Gastrocnemius medialis (tissue), 4 donors: ENCODE measurements around the gene GALNT18. TPM values are rescaled to one million over a fixed set of nuclear protein-coding genes. Genes with fewer than 3 reads are reported as not detected.

ENCODE experiments used
- ATAC-seq, 2 donors: fragments of 150-250 bp; one replicate each; pipeline ENCODE4 v1.9.1; 2016
- DNase-seq, 2 donors: peaks; one replicate each; pipeline ENCODE4 v3.0.0-alpha.2; 2019
- H3K27ac ChIP-seq, 4 donors: fragments of 200-600 bp; sonication (generic); 1 replicate in 1 of 4; 2 replicates in 3 of 4; pipeline ENCODE4 v1.5.1; 2016 to 2018; ENCODE audit warnings: mild to moderate bottlenecking in 2 of 4, moderate library complexity in 1 of 4
- H3K27me3 ChIP-seq, 3 donors: fragments of 200-600 bp; sonication (generic) in 2 of 3; 1 replicate in 1 of 3; 2 replicates in 2 of 3; pipeline versions ENCODE4 v1.5.1 to v1.6.0; 2016 to 2019; ENCODE audit warnings: mild to moderate bottlenecking in 1 of 3, moderate library complexity in 1 of 3
- H3K36me3 ChIP-seq, 2 donors: fragments of 200-600 bp; sonication (generic) in 1 of 2; one replicate each; pipeline ENCODE4 v1.5.1; 2017 to 2018
- H3K4me1 ChIP-seq, 2 donors: fragments of 200-600 bp; sonication (generic) in 1 of 2; one replicate each; pipeline ENCODE4 v1.5.1; 2016 to 2017; ENCODE audit warnings: mild to moderate bottlenecking in 2 of 2
- H3K4me3 ChIP-seq, 4 donors: fragments of 200-600 bp; sonication (generic) in 3 of 4; 1 replicate in 1 of 4; 2 replicates in 3 of 4; pipeline ENCODE4 v1.5.1; 2016 to 2019; ENCODE audit warnings: mild to moderate bottlenecking in 2 of 4
- H3K9me3 ChIP-seq, 3 donors: fragments of 200-600 bp; sonication (generic) in 2 of 3; 1 replicate in 1 of 3; 2 replicates in 2 of 3; pipeline ENCODE4 v1.5.1; 2016 to 2019
- POLR2A ChIP-seq, 2 donors: fragments of 450-650 bp; IDR thresholded peaks; one replicate each; pipeline ENCODE4 v1.6.1; 2017; ENCODE audit warnings: antibody characterized with exemption in 2 of 2, mild to moderate bottlenecking in 2 of 2, moderate library complexity in 2 of 2
- in situ Hi-C, 4 donors: fragments of 200-750 bp; cut with MboI; loops; one replicate each; pipeline versions ENCODE4 v1.15.0 to v1.8.0; 2017; ENCODE audit warnings: low sequenced_read_pairs in 4 of 4
- intact Hi-C: fragments of 100-400 bp; cut with DNase I; formaldehyde crosslinking; loops from one replicate; pipeline ENCODE4 v1.15.1; 2023; ENCODE audit warnings: low total_unique reads
- total RNA-seq, 4 donors: library from RNA; depleted of rRNA; stranded (reverse); fragments of >200 nt; gene quantifications; one replicate each; pipeline versions ENCODE4 v1.1.0 to v1.2.3, GENCODE V29; 2016
- TF ChIP-seq, protein P1 (sequence below), 5 experiments: fragments of 450-650 bp in 3 of 5; fragments of 200-600 bp in 2 of 5; sonication (generic) in 2 of 5; IDR thresholded peaks in 4 of 5; conservative IDR thresholded peaks in 1 of 5; 1 replicate in 4 of 5; 2 replicates in 1 of 5; pipeline ENCODE4 v1.5.1; 2016 to 2019; ENCODE audit warnings: antibody characterized with exemption in 5 of 5, mild to moderate bottlenecking in 3 of 5, moderate library complexity in 3 of 5

Gene GALNT18
- total RNA-seq, 4 donors from 2014 or later = 10.5 to 29.2 (median 11.2) TPM

DNA sequence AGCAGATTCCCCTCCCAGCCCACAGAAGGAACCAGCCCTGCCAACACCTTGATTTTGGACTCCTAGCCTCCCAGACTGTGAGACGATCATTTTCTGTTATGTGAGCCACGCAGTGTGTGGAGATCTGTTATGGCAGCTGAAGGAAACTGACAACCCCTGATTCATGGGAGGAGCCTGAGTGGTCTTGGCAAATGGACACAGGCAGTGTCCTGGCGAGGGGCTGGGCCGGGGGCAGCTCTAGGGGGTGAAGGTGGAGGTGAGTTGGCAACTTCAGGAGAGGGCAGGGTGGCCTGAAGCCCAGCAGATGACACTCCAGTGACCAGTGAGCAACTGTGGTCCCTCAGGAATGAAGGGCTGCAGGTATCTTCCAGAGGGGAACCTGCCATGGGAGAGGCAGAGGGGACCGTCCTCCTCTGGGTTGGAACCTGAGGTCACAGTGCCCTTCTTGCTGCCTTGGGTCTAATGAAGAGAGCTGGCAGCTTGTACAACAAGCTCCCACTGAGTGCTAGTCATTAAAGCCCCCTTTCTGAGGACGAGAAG is 351.5 kb downstream of the GALNT18 start:
- ATAC-seq = no peak
- in situ Hi-C loops = loop anchor here in 1 of 4 donors (25.0 kb wide), 1 partner anchor 233 kb away; no protein-coding TSS in a partner anchor

DNA sequence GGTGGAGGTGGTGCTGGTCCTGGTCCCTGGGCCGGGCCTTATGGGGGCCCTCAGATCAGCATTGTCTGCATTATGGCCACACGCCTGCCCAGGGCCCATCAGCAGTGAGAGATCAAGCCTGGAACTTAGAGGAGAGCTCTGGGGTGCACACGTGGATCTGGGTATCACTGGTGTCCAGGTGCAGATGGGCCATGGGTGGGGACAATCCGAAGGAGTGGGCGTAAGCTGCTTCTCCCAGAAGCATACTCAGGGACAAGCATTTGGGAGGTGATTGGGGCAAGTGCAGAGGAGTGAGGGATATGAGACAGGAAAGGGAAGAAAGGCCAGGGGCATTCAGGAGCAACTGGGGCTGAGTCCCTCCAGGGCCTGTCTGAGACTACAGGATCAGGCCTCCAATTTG is 353.1 kb downstream of the GALNT18 start:
- intact Hi-C loops = loop anchor here (5.0 to 10.0 kb wide), 3 partner anchors 186 to 516 kb away; no protein-coding TSS in a partner anchor
- Histone ChIP-seq H3K27me3 (no peaks in the 10 kb centered on the region), H3K4me1 (peaks cover 0 to 5% of the 10 kb centered on the region in 2 donors), H3K27ac (no peak overlapping the region), H3K9me3 (no peaks in the 10 kb centered on the region), H3K4me3 (no peak overlapping the region), H3K36me3 (no peaks in the 10 kb centered on the region)
- in situ Hi-C loops = loop anchor here (5.0 to 25.0 kb wide), 5 partner anchors 224 to 334 kb away; no protein-coding TSS in a partner anchor
- DNase-seq (no peak), ATAC-seq (no peak)
- TF ChIP-seq POLR2A (IDR thresholded peaks at IDR 0.05) = no peak
- TF ChIP-seq, protein P1, sequence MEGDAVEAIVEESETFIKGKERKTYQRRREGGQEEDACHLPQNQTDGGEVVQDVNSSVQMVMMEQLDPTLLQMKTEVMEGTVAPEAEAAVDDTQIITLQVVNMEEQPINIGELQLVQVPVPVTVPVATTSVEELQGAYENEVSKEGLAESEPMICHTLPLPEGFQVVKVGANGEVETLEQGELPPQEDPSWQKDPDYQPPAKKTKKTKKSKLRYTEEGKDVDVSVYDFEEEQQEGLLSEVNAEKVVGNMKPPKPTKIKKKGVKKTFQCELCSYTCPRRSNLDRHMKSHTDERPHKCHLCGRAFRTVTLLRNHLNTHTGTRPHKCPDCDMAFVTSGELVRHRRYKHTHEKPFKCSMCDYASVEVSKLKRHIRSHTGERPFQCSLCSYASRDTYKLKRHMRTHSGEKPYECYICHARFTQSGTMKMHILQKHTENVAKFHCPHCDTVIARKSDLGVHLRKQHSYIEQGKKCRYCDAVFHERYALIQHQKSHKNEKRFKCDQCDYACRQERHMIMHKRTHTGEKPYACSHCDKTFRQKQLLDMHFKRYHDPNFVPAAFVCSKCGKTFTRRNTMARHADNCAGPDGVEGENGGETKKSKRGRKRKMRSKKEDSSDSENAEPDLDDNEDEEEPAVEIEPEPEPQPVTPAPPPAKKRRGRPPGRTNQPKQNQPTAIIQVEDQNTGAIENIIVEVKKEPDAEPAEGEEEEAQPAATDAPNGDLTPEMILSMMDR (IDR thresholded peaks at IDR 0.05 in 4 of 5, conservative IDR thresholded peaks at IDR 0.05 in 1 of 5) = no peak

More for the DNA sequence above, 351.5 kb downstream of the GALNT18 start:
- no peak for TF ChIP-seq POLR2A (IDR thresholded peaks at IDR 0.05)
- TF ChIP-seq, protein P1 (IDR thresholded peaks at IDR 0.05 in 4 of 5, conservative IDR thresholded peaks at IDR 0.05 in 1 of 5) = no peak
- intact Hi-C loops = no loop called here
- DNase-seq = no peak
- Histone ChIP-seq H3K27ac (no peak overlapping the region), H3K36me3 (no peaks in the 10 kb centered on the region), H3K4me3 (no peak overlapping the region), H3K9me3 (no peaks in the 10 kb centered on the region), H3K4me1 (no peaks in the 10 kb centered on the region), H3K27me3 (no peaks in the 10 kb centered on the region)

DNA sequence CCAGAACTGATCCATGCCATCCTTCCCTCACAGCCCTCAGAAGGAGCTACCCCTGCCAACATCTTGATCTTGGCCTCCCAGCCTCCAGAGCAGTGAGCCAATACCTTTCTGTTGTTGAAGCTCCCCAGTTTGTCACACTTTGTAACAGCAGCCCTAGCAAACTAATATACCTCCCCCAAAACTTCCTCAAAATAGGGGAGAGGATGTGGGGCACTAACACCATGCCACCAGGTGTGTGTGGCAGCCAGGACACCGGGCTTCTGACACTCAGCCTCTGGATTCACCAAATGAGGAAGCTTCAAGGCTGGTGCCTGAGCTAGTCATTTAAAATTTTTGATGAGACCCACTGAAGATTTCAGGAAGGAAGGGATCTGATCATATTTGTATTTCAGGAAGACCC is 353.7 kb downstream of the GALNT18 start:
- H3K4me1 ChIP-seq = peaks cover 0 to 10% of the 10 kb centered on the region in 2 donors
- no peak for DNase-seq
- intact Hi-C loops = loop anchor here (5.0 to 10.0 kb wide), 3 partner anchors 186 to 517 kb away; no protein-coding TSS in a partner anchor
- no peak overlapping the region for H3K27ac ChIP-seq
- TF ChIP-seq POLR2A (IDR thresholded peaks at IDR 0.05) = no peak
- TF ChIP-seq, protein P1 (IDR thresholded peaks at IDR 0.05 in 4 of 5, conservative IDR thresholded peaks at IDR 0.05 in 1 of 5) = no peak
- H3K27me3 ChIP-seq = no peaks in the 10 kb centered on the region
- no peak overlapping the region for H3K4me3 ChIP-seq
- in situ Hi-C loops = loop anchor here (5.0 to 25.0 kb wide), 5 partner anchors 223 to 333 kb away; no protein-coding TSS in a partner anchor
- H3K9me3 ChIP-seq = no peaks in the 10 kb centered on the region
- no peak for ATAC-seq
- no peaks in the 10 kb centered on the region for H3K36me3 ChIP-seq

DNA sequence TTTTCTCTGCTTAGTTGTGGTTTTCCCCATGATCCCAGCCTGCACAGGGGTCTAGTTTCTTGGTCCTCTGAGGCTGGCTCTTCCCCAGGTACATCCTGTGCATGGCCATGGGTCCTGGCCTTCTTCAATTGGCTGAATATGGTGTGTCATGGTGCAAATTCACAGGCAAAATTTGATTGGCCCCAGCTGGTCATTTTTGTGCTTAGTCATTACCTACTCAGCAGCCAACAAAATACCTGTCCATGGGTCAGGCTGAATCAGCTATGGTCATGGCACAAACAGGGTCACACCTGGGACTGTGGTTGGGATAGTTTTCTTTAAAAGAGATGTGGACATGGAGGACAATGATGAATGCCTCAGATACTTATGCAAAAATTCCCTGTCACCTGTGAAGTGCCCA is 354.5 kb downstream of the GALNT18 start:
- Histone ChIP-seq H3K4me1 (peaks cover 0 to 10% of the 10 kb centered on the region in 2 donors), H3K27me3 (no peaks in the 10 kb centered on the region), H3K27ac (no peak overlapping the region), H3K9me3 (no peaks in the 10 kb centered on the region), H3K4me3 (no peak overlapping the region), H3K36me3 (no peaks in the 10 kb centered on the region)
- in situ Hi-C loops = loop anchor here (5.0 to 25.0 kb wide), 5 partner anchors 223 to 333 kb away; no protein-coding TSS in a partner anchor
- DNase-seq (no peak), ATAC-seq (no peak)
- TF ChIP-seq POLR2A (IDR thresholded peaks at IDR 0.05) = no peak
- TF ChIP-seq, protein P1 (IDR thresholded peaks at IDR 0.05 in 4 of 5, conservative IDR thresholded peaks at IDR 0.05 in 1 of 5) = no peak
- intact Hi-C loops = loop anchor here (2.0 to 10.0 kb wide), 5 partner anchors 97 to 517 kb away; no protein-coding TSS in a partner anchor
